Adrenal gland (tissue), 5 donors: Measurements from ENCODE around the gene MAP3K15.

Source experiments
- POLR2A ChIP-seq, 2 donors: fragments of 450-650 bp; IDR thresholded peaks; one replicate each; pipeline ENCODE4 v1.6.1; 2017; ENCODE audit warnings: antibody characterized with exemption in 2 of 2, mild to moderate bottlenecking in 2 of 2, moderate library complexity in 1 of 2
- TF ChIP-seq, protein P1 (sequence below), 6 experiments: fragments of 450-650 bp in 4 of 6; fragments of 200-600 bp in 2 of 6; sonication (generic) in 1 of 6; IDR thresholded peaks; 1 replicate in 5 of 6; 2 replicates in 1 of 6; pipeline versions ENCODE4 v1.5.1 to v1.8.0; 2016 to 2021; ENCODE audit warnings: antibody characterized with exemption in 6 of 6, mild to moderate bottlenecking in 2 of 6, moderate library complexity in 1 of 6
- donor health status: DM: no; HTN: no; CAD: no.

DNA sequence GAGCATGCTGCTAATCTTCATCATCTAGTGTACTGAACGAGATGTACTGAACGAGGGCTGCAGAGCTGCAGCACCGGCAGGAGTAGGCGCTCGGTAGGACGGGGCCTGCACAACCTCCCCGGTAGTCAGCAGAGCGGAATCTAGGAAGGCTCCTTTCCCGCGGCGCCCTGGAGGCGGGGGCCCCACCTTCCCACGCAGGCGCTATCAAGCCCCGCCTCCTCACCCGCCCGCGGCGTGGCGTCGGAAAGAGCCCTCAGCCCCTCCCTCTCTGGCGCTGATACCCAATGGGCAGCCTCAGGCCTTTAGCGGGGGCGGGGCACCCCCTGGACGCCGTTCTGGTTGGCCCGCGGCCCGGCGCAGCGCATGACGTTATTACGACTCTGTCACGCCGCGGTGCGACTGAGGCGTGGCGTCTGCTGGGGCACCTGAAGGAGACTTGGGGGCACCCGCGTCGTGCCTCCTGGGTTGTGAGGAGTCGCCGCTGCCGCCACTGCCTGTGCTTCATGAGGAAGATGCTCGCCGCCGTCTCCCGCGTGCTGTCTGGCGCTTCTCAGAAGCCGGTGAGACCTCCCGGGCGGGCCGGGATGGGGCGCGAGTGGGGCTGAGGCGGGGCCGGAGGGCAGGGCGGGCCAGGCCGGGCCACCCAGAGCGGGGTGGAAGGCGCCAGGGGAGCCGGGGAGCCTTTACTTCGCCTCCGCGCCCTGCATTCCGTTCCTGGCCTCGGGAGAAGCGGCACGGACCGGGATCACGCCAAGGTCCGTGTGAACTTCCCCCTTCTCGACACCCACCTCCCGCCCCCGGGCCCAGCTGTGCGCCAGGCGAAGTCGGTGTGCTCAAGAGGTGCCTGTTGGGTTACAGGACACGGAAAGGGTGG is 171.5 kb downstream of the MAP3K15 start, which contains the start of gene PDHA1:
- TF ChIP-seq, protein P1, sequence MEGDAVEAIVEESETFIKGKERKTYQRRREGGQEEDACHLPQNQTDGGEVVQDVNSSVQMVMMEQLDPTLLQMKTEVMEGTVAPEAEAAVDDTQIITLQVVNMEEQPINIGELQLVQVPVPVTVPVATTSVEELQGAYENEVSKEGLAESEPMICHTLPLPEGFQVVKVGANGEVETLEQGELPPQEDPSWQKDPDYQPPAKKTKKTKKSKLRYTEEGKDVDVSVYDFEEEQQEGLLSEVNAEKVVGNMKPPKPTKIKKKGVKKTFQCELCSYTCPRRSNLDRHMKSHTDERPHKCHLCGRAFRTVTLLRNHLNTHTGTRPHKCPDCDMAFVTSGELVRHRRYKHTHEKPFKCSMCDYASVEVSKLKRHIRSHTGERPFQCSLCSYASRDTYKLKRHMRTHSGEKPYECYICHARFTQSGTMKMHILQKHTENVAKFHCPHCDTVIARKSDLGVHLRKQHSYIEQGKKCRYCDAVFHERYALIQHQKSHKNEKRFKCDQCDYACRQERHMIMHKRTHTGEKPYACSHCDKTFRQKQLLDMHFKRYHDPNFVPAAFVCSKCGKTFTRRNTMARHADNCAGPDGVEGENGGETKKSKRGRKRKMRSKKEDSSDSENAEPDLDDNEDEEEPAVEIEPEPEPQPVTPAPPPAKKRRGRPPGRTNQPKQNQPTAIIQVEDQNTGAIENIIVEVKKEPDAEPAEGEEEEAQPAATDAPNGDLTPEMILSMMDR (IDR thresholded peaks at IDR 0.05) = no peak
- peak; percentile 10 to 71 for TF ChIP-seq POLR2A (IDR thresholded peaks at IDR 0.05)
